Small intestine (tissue), 7 donors: ENCODE data around the gene HUS1. TPM values are rescaled to one million over a fixed set of nuclear protein-coding genes. Genes with fewer than 3 reads are reported as not detected.
A peak's percentile ranks its signal among the peaks of the same experiment; 100 is the strongest.
"Not testable (repeated sequence)": the region's sequence is repeated elsewhere in the genome, so short reads cannot be mapped to it uniquely, and the experiment has no call there.

Source experiments
- DNase-seq, 2 donors: peaks; one replicate each; pipeline versions ENCODE4 v3.0.0 to v3.0.0-alpha.2; 2013
- FAIRE-seq: peaks from 2 replicates; lab custom pipeline; 2012; peaks lifted over from hg19 to GRCh38; lab: Jason Lieb, UNC
- H3K27ac ChIP-seq, 3 donors: one replicate each; pipeline ENCODE4 v1.5.1; 2013; ENCODE audit warnings: low read length in 2 of 3, mild to moderate bottlenecking in 2 of 3, control low read depth in 1 of 3, inconsistent platforms in 1 of 3, low read depth in 1 of 3, moderate library complexity in 1 of 3
- H3K27me3 ChIP-seq, 3 donors: one replicate each; pipeline ENCODE4 v1.6.1; 2013; ENCODE audit warnings: low read length in 3 of 3, inconsistent platforms in 1 of 3; ENCODE audit not compliant: control insufficient read depth in 3 of 3, insufficient read depth in 3 of 3
- H3K36me3 ChIP-seq, 3 donors: one replicate each; pipeline ENCODE4 v1.6.1; 2013; ENCODE audit warnings: low read length in 3 of 3, inconsistent platforms in 1 of 3, low read depth in 1 of 3, mild to moderate bottlenecking in 1 of 3, moderate library complexity in 1 of 3; ENCODE audit not compliant: control insufficient read depth in 3 of 3, insufficient read depth in 2 of 3
- H3K4me1 ChIP-seq, 3 donors: one replicate each; pipeline ENCODE4 v1.6.1; 2013; ENCODE audit warnings: low read length in 2 of 3, inconsistent platforms in 1 of 3, low read depth in 1 of 3, mild to moderate bottlenecking in 1 of 3, moderate library complexity in 1 of 3; ENCODE audit not compliant: control insufficient read depth in 3 of 3, insufficient read depth in 2 of 3
- H3K4me3 ChIP-seq, 3 donors: one replicate each; pipeline ENCODE4 v1.5.1; 2013; ENCODE audit warnings: low read length in 3 of 3, control low read depth in 1 of 3, inconsistent platforms in 1 of 3, low read depth in 1 of 3, mild to moderate bottlenecking in 1 of 3, moderate library complexity in 1 of 3
- H3K9me3 ChIP-seq, 2 donors: one replicate each; pipeline ENCODE4 v1.6.1; 2013; ENCODE audit warnings: low read depth in 1 of 2, low read length in 1 of 2; ENCODE audit not compliant: control insufficient read depth in 2 of 2, insufficient read depth in 1 of 2
- WGBS, 3 donors: extraction: QIAGEN DNeasy Blood & Tissue Kit; methylation state at CpG; one replicate each; pipeline ENCODE4 v1.1.7; 2013; 5-methylcytosine and 5-hydroxymethylcytosine counted together
- polyA plus RNA-seq, 4 donors: library from polyadenylated mRNA; stranded (reverse) in 3 of 4; unstranded in 1 of 4; fragments of 200-250 nt in 3 of 4; fragments of 120-200 nt in 1 of 4; gene quantifications; one replicate each; pipeline versions ENCODE4 v1.2.1 to v1.2.3, GENCODE V29; 2013
- donor health status: healthy with polysubstance abuse.
- donor health status: control.
- donor health status: control.
- donor health status: Bipolar disorder and iron deficiency.
- donor health status: healthy.

The HUS1 gene
- polyA plus RNA-seq, 4 donors, result 9.5 to 21.0 (median 11.9) TPM

- WGBS, 3 donors, result 86 to 90% (median 88%) methylated on average over 4 of the region's 4 CpGs
- Histone ChIP-seq H3K9me3 (peaks cover 0 to 3% of the 10 kb centered on the region in 2 donors), H3K4me1 (peaks cover 3 to 12% (median 7%) of the 10 kb centered on the region in 3 donors), H3K27ac (no peak overlapping the region), H3K27me3 (peaks cover 0 to 2% (median 0%) of the 10 kb centered on the region in 3 donors), H3K36me3 (no peaks in the 10 kb centered on the region), H3K4me3 (no peak overlapping the region)
- FAIRE-seq (no peak), DNase-seq (no peak)
These were observed 29.8 kb upstream of the HUS1 start for GRCh38 chr7:48009257-48009656.

GRCh38 chr7:48006866-48007265 lies 27.5 kb upstream of the HUS1 start:
- Histone ChIP-seq H3K36me3 (no peaks in the 10 kb centered on the region), H3K4me3 (no peak overlapping the region), H3K4me1 (peaks cover 3 to 15% (median 7%) of the 10 kb centered on the region in 3 donors), H3K27ac (no peak overlapping the region), H3K9me3 (no peaks in the 10 kb centered on the region), H3K27me3 (no peaks in the 10 kb centered on the region)
- DNase-seq (no peak), FAIRE-seq (no peak)
- WGBS, 3 donors, result 74 to 93% (median 89%) methylated on average over 6 of the region's 6 CpGs

GRCh38 chr7:48004638-48005037 lies 25.2 kb upstream of the HUS1 start:
- no peak for FAIRE-seq
- WGBS, 3 donors, result 41 to 49% (median 42%) methylated on average over 5 of the region's 5 CpGs

GRCh38 chr7:48004032-48004431 lies 24.6 kb upstream of the HUS1 start:
- Histone ChIP-seq H3K36me3 (no peaks in the 10 kb centered on the region), H3K4me1 (peaks cover 3 to 15% (median 7%) of the 10 kb centered on the region in 3 donors), H3K4me3 (no peak overlapping the region), H3K9me3 (no peaks in the 10 kb centered on the region), H3K27ac (no peak overlapping the region), H3K27me3 (no peaks in the 10 kb centered on the region)
- FAIRE-seq, result no peak
- WGBS, 3 donors, result 54 to 74% (median 72%) methylated on average over 2 of the region's 2 CpGs
- DNase-seq, result no peak

More at GRCh38 chr7:48004638-48005037, 25.2 kb upstream of the HUS1 start:
- Histone ChIP-seq H3K27me3 (no peaks in the 10 kb centered on the region), H3K36me3 (no peaks in the 10 kb centered on the region), H3K4me1 (peaks cover 3 to 15% (median 7%) of the 10 kb centered on the region in 3 donors), H3K27ac (no peak overlapping the region), H3K4me3 (no peak overlapping the region), H3K9me3 (no peaks in the 10 kb centered on the region)
- no peak for DNase-seq

GRCh38 chr7:48000164-48000563 lies 20.7 kb upstream of the HUS1 start:
- H3K4me3 ChIP-seq, H3K9me3 ChIP-seq, H3K4me1 ChIP-seq, FAIRE-seq, DNase-seq, H3K27me3 ChIP-seq, H3K27ac ChIP-seq, H3K36me3 ChIP-seq: not testable (repeated sequence)
- WGBS, 3 donors, result 90 to 96% (median 91%) methylated on average over 13 of the region's 13 CpGs

- no peaks in the 10 kb centered on the region for H3K36me3 ChIP-seq
- 95 to 96% (median 95%) methylated on average over 12 of the region's 12 CpGs for WGBS, 3 donors
- no peak for DNase-seq
- H3K4me1 ChIP-seq, result peaks cover 0 to 4% (median 1%) of the 10 kb centered on the region in 3 donors
- FAIRE-seq, result no peak
- H3K27me3 ChIP-seq, result no peaks in the 10 kb centered on the region
- H3K27ac ChIP-seq, result no peak overlapping the region
- no peaks in the 10 kb centered on the region for H3K9me3 ChIP-seq
- H3K4me3 ChIP-seq, result no peak overlapping the region
These were observed 20.0 kb upstream of the HUS1 start for GRCh38 chr7:47999413-47999812.

- Histone ChIP-seq H3K36me3 (no peaks in the 10 kb centered on the region), H3K27ac (peak overlapping the region in 2 of 3 donors; percentile 54 to 69), H3K9me3 (no peaks in the 10 kb centered on the region), H3K4me1 (no peaks in the 10 kb centered on the region), H3K27me3 (no peaks in the 10 kb centered on the region), H3K4me3 (no peak overlapping the region)
- DNase-seq (no peak), FAIRE-seq (no peak)
- WGBS, 3 donors, result 46 to 59% (median 59%) methylated on average over 3 of the region's 3 CpGs
These were observed 13.0 kb upstream of the HUS1 start for GRCh38 chr7:47992446-47992845.

- Histone ChIP-seq H3K36me3 (no peaks in the 10 kb centered on the region), H3K9me3 (no peaks in the 10 kb centered on the region), H3K4me1 (no peaks in the 10 kb centered on the region), H3K4me3 (peak overlapping the region in 2 of 3 donors; percentile 50 to 69), H3K27me3 (no peaks in the 10 kb centered on the region), H3K27ac (peak overlapping the region; percentile 38 to 76 (median 69))
- FAIRE-seq (no peak), DNase-seq (peak; percentile 89 to 93)
- WGBS, 3 donors, result 1 to 6% (median 2%) methylated on average over 23 to 26 of the region's 26 CpGs
These were observed 12.4 kb upstream of the HUS1 start for GRCh38 chr7:47991741-47992311.

GRCh38 chr7:47991270-47991669 lies 11.9 kb upstream of the HUS1 start:
- DNase-seq, result no peak
- no peaks in the 10 kb centered on the region for H3K36me3 ChIP-seq
- peak overlapping the region in 1 of 3 donors; percentile 50 for H3K4me3 ChIP-seq
- no peaks in the 10 kb centered on the region for H3K9me3 ChIP-seq
- FAIRE-seq, result no peak
- peak overlapping the region; percentile 38 to 76 (median 69) for H3K27ac ChIP-seq
- H3K4me1 ChIP-seq, result no peaks in the 10 kb centered on the region
- 83 to 90% (median 87%) methylated on average over 1 of the region's 1 CpG for WGBS, 3 donors
- no peaks in the 10 kb centered on the region for H3K27me3 ChIP-seq
